Retinal pigment epithelial cell (primary cell): ENCODE results near the gene ANKRD49.
A peak's percentile ranks its signal among the peaks of the same experiment; 100 is the strongest.

ENCODE experiments used
- DNase-seq: peaks from one replicate; pipeline ENCODE4 v3.0.0-alpha.2; 2010; ENCODE audit warnings: low read depth
- H3K4me3 ChIP-seq: 2 replicates; pipeline ENCODE4 v1.5.1; 2011; ENCODE audit warnings: mild to moderate bottlenecking, low read length, control low read depth, moderate library complexity
- CTCF ChIP-seq: conservative IDR thresholded peaks from 2 replicates; pipeline ENCODE4 v1.5.1; 2011; ENCODE audit warnings: low read depth, low read length, control low read depth, inconsistent platforms

Gene ANKRD49

GRCh38 chr11:94493281-94494125 is at the start of gene ANKRD49, which contains the start of gene MRE11:
ANKRD49 (plus strand) TSS chr11:94493984; CDS start chr11:94496694, 2,710 bp downstream.
MRE11 (minus strand) TSS chr11:94493844; CDS start chr11:94492801, 1,043 bp downstream.
- peak within 1 kb of the TSS; percentile 91 for H3K4me3 ChIP-seq
- TF ChIP-seq CTCF = no peak
- DNase-seq = peak; percentile 90

GRCh38 chr11:94445641-94446040 is 48.1 kb upstream of the ANKRD49 start:
- DNase-seq = no peak
- TF ChIP-seq CTCF = no peak
- H3K4me3 ChIP-seq = no peak overlapping the region

- no peak for TF ChIP-seq CTCF
- H3K4me3 ChIP-seq = no peak overlapping the region
- DNase-seq = no peak
These were observed 46.6 kb upstream of the ANKRD49 start for GRCh38 chr11:94447149-94447548.

GRCh38 chr11:94449029-94449428 is 44.8 kb upstream of the ANKRD49 start:
- DNase-seq = no peak
- no peak overlapping the region for H3K4me3 ChIP-seq
- no peak for TF ChIP-seq CTCF

GRCh38 chr11:94449437-94449836 is 44.3 kb upstream of the ANKRD49 start:
- H3K4me3 ChIP-seq = no peak overlapping the region
- DNase-seq = no peak
- no peak for TF ChIP-seq CTCF

GRCh38 chr11:94450048-94450447 is 43.7 kb upstream of the ANKRD49 start:
- no peak for DNase-seq
- H3K4me3 ChIP-seq = no peak overlapping the region
- TF ChIP-seq CTCF = no peak

- no peak for TF ChIP-seq CTCF
- DNase-seq = no peak
- H3K4me3 ChIP-seq = no peak overlapping the region
These were observed 40.8 kb upstream of the ANKRD49 start for GRCh38 chr11:94452988-94453387.
